Measurements from ENCODE around the gene DSCAM. TPM values are rescaled to one million over a fixed set of nuclear protein-coding genes. Genes with fewer than 3 reads are reported as not detected.

Gene DSCAM
- total and polyA plus RNA-seq, 2 donors (not counting 1 experiment from before 2014, with no cell fraction given), result not detected

GRCh38 chr21:40505681-40506080, 341.3 kb downstream of the DSCAM start:
- 89% methylated on average over 1 of the region's 5 CpGs for WGBS (ENCODE audit: insufficient coverage)
- Mint-ChIP-seq H3K4me1 (no peaks in the 10 kb centered on the region), H3K4me3 (no peak overlapping the region), H3K27me3 (no peaks in the 10 kb centered on the region), H3K9me3 (ENCODE audit: insufficient read depth) (no peaks in the 10 kb centered on the region), H3K27ac (no peak overlapping the region)
- no peak overlapping the region for H3K9ac ChIP-seq (ENCODE audit: low read length)
- H3K4me3 ChIP-seq (ENCODE audit: control extremely low read depth in 1 of 5, extremely low read depth in 1 of 5, insufficient read depth in 1 of 5, low read depth in 2 of 5, low read length in 4 of 5), result no peak overlapping the region
- no peaks in the 10 kb centered on the region for H4K20me1 ChIP-seq (ENCODE audit: control insufficient read depth, insufficient read depth, low read length, poor library complexity, severe bottlenecking)
- no peak overlapping the region for H3K4me2 ChIP-seq (replicated peaks; ENCODE audit: low read depth, low read length, poor library complexity, severe bottlenecking)
- ATAC-seq (ENCODE audit: low read depth) (no peak), DNase-seq (no peak)
- H3K36me3 ChIP-seq (replicated peaks in 1 of 2; ENCODE audit: control extremely low read depth in 1 of 2, control insufficient read depth in 1 of 2, extremely low read depth in 1 of 2, insufficient read depth in 2 of 2, low read length in 1 of 2), result no peaks in the 10 kb centered on the region
- no peak overlapping the region for H2AFZ ChIP-seq (ENCODE audit: insufficient read depth, low read depth, low read length, poor library complexity, severe bottlenecking)
- no peaks in the 10 kb centered on the region for H3K9me3 ChIP-seq (ENCODE audit: control extremely low read depth in 1 of 3, control insufficient read depth in 2 of 3, insufficient read depth in 1 of 3, low read length in 2 of 3)
- ChIA-PET POLR2A (no interaction called here), CTCF (no interaction called here)
- H3K27ac ChIP-seq (ENCODE audit: low read length in 2 of 2), result no peak overlapping the region
- no peaks in the 10 kb centered on the region for H3K4me1 ChIP-seq (ENCODE audit: control insufficient read depth in 2 of 2, insufficient read depth in 2 of 2, low read length in 2 of 2)
- TF ChIP-seq EZH2 (IDR thresholded peaks at IDR 0.05; ENCODE audit: borderline replicate concordance, insufficient read depth, low read depth, low read length, poor library complexity, severe bottlenecking), result no peak
- TF ChIP-seq, protein P1, sequence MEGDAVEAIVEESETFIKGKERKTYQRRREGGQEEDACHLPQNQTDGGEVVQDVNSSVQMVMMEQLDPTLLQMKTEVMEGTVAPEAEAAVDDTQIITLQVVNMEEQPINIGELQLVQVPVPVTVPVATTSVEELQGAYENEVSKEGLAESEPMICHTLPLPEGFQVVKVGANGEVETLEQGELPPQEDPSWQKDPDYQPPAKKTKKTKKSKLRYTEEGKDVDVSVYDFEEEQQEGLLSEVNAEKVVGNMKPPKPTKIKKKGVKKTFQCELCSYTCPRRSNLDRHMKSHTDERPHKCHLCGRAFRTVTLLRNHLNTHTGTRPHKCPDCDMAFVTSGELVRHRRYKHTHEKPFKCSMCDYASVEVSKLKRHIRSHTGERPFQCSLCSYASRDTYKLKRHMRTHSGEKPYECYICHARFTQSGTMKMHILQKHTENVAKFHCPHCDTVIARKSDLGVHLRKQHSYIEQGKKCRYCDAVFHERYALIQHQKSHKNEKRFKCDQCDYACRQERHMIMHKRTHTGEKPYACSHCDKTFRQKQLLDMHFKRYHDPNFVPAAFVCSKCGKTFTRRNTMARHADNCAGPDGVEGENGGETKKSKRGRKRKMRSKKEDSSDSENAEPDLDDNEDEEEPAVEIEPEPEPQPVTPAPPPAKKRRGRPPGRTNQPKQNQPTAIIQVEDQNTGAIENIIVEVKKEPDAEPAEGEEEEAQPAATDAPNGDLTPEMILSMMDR (IDR thresholded peaks at IDR 0.05), result no peak
- H3K79me2 ChIP-seq (ENCODE audit: control insufficient read depth, insufficient read depth, low read length), result no peaks in the 10 kb centered on the region
- no peaks in the 10 kb centered on the region for H3K27me3 ChIP-seq (replicated peaks in 1 of 4; ENCODE audit: control extremely low read depth in 1 of 4, control insufficient read depth in 3 of 4, insufficient read depth in 4 of 4, low read length in 3 of 4)
- intact Hi-C loops (cut with micrococcal nuclease), result no loop called here

- Histone ChIP-seq H3K4me1 (ENCODE audit: control insufficient read depth in 2 of 2, insufficient read depth in 2 of 2, low read length in 2 of 2) (no peaks in the 10 kb centered on the region), H2AFZ (ENCODE audit: insufficient read depth, low read depth, low read length, poor library complexity, severe bottlenecking) (no peak overlapping the region), H3K9me3 (ENCODE audit: control extremely low read depth in 1 of 3, control insufficient read depth in 2 of 3, insufficient read depth in 1 of 3, low read length in 2 of 3) (no peaks in the 10 kb centered on the region), H3K9ac (ENCODE audit: low read length) (no peak overlapping the region), H3K79me2 (ENCODE audit: control insufficient read depth, insufficient read depth, low read length) (no peaks in the 10 kb centered on the region), H3K27me3 (replicated peaks in 1 of 4; ENCODE audit: control extremely low read depth in 1 of 4, control insufficient read depth in 3 of 4, insufficient read depth in 4 of 4, low read length in 3 of 4) (no peaks in the 10 kb centered on the region), H3K36me3 (replicated peaks in 1 of 2; ENCODE audit: control extremely low read depth in 1 of 2, control insufficient read depth in 1 of 2, extremely low read depth in 1 of 2, insufficient read depth in 2 of 2, low read length in 1 of 2) (no peaks in the 10 kb centered on the region), H4K20me1 (ENCODE audit: control insufficient read depth, insufficient read depth, low read length, poor library complexity, severe bottlenecking) (no peaks in the 10 kb centered on the region), H3K4me2 (replicated peaks; ENCODE audit: low read depth, low read length, poor library complexity, severe bottlenecking) (no peak overlapping the region), H3K4me3 (ENCODE audit: control extremely low read depth in 1 of 5, extremely low read depth in 1 of 5, insufficient read depth in 1 of 5, low read depth in 2 of 5, low read length in 4 of 5) (no peak overlapping the region), H3K27ac (ENCODE audit: low read length in 2 of 2) (no peak overlapping the region)
- H3K9me3 Mint-ChIP-seq (ENCODE audit: insufficient read depth), result no peaks in the 10 kb centered on the region
- ChIA-PET POLR2A (no interaction called here), CTCF (no interaction called here)
- H3K4me1 Mint-ChIP-seq, result no peaks in the 10 kb centered on the region
- DNase-seq (no peak), ATAC-seq (ENCODE audit: low read depth) (no peak)
- H3K27me3 Mint-ChIP-seq, result no peaks in the 10 kb centered on the region
- TF ChIP-seq, protein P1 (IDR thresholded peaks at IDR 0.05), result no peak
- TF ChIP-seq EZH2 (IDR thresholded peaks at IDR 0.05; ENCODE audit: borderline replicate concordance, insufficient read depth, low read depth, low read length, poor library complexity, severe bottlenecking), result no peak
- no peak overlapping the region for H3K4me3 Mint-ChIP-seq
- no peak overlapping the region for H3K27ac Mint-ChIP-seq
- intact Hi-C loops (cut with micrococcal nuclease), result no loop called here
Observed at GRCh38 chr21:40505244-40505643, 341.7 kb downstream of the DSCAM start.
